ENCODE measurements around the gene TCP11L1.

- TF ChIP-seq POLR2A (IDR thresholded peaks at IDR 0.05) (no peak), POLR2AphosphoS5 (IDR thresholded peaks at IDR 0.05) (no peak)
- TF ChIP-seq, protein P1, sequence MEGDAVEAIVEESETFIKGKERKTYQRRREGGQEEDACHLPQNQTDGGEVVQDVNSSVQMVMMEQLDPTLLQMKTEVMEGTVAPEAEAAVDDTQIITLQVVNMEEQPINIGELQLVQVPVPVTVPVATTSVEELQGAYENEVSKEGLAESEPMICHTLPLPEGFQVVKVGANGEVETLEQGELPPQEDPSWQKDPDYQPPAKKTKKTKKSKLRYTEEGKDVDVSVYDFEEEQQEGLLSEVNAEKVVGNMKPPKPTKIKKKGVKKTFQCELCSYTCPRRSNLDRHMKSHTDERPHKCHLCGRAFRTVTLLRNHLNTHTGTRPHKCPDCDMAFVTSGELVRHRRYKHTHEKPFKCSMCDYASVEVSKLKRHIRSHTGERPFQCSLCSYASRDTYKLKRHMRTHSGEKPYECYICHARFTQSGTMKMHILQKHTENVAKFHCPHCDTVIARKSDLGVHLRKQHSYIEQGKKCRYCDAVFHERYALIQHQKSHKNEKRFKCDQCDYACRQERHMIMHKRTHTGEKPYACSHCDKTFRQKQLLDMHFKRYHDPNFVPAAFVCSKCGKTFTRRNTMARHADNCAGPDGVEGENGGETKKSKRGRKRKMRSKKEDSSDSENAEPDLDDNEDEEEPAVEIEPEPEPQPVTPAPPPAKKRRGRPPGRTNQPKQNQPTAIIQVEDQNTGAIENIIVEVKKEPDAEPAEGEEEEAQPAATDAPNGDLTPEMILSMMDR (IDR thresholded peaks at IDR 0.05) = no peak
These were observed 20.1 kb downstream of the TCP11L1 start for GRCh38 chr11:33059331-33060007.

All from sigmoid colon (tissue), 4 donors.